Psoas muscle (tissue), 8 donors: ENCODE measurements around the gene MPPED2. TPM values are rescaled to one million over a fixed set of nuclear protein-coding genes. Genes with fewer than 3 reads are reported as not detected.

Source experiments
- ATAC-seq, 4 donors: fragments of 200-7000 bp; cut with Tn5 transposase; one replicate each; pipeline ENCODE4 v1.9.1; 2020; ENCODE audit warnings: moderate library complexity in 3 of 4, mild to moderate bottlenecking in 2 of 4
- DNase-seq, 2 donors: peaks; one replicate each; pipeline ENCODE4 v3.0.0-alpha.2; 2020
- H3K27ac ChIP-seq: fragments of 200-600 bp; one replicate; pipeline ENCODE4 v1.8.0; 2022
- H3K27me3 ChIP-seq, 3 donors: fragments of 200-600 bp in 1 of 3; one replicate each; pipeline versions ENCODE4 v1.6.1 to v1.8.0; 2013 to 2022; ENCODE audit warnings: low read length in 2 of 3, mild to moderate bottlenecking in 2 of 3, moderate library complexity in 1 of 3; ENCODE audit not compliant: insufficient read depth in 3 of 3
- H3K36me3 ChIP-seq, 2 donors: fragments of 200-600 bp in 1 of 2; one replicate each; pipeline versions ENCODE4 v1.6.1 to v1.8.0; 2013 to 2022; ENCODE audit warnings: low read depth in 1 of 2, mild to moderate bottlenecking in 1 of 2, moderate library complexity in 1 of 2; ENCODE audit not compliant: insufficient read depth in 1 of 2
- H3K4me1 ChIP-seq: fragments of 200-600 bp; one replicate; pipeline ENCODE4 v1.8.0; 2022
- H3K4me3 ChIP-seq: fragments of 200-600 bp; one replicate; pipeline ENCODE4 v1.8.0; 2022; ENCODE audit warnings: mild to moderate bottlenecking
- H3K9me3 ChIP-seq: fragments of 200-600 bp; one replicate; pipeline ENCODE4 v1.8.0; 2022
- CTCF ChIP-seq: fragments of 200-600 bp; IDR thresholded peaks from one replicate; pipeline ENCODE4 v1.8.0; 2022; ENCODE audit warnings: antibody characterized with exemption
- WGBS, 3 donors: extraction: QIAGEN DNeasy Blood & Tissue Kit; methylation state at CpG; one replicate each; pipeline versions ENCODE4 v1.1.6 to v1.1.7; 2013; 5-methylcytosine and 5-hydroxymethylcytosine counted together
- intact Hi-C, 2 donors: fragments of 100-400 bp; cut with DNase I; formaldehyde crosslinking; loops; one replicate each; pipeline versions ENCODE4 v1.11.0 to v1.14.2; 2022
- polyA plus RNA-seq, 3 donors: library from polyadenylated mRNA; stranded (reverse); fragments of 200-250 nt; gene quantifications; one replicate each; pipeline ENCODE4 v1.2.3, GENCODE V29; 2013
- total RNA-seq, 4 donors: library from RNA; stranded (reverse); fragmentation: NEBNext Ultra II Directional in 2 of 4; extraction: Animal tissue kit (Norgen Biotek cat#: 25700) in 2 of 4; gene quantifications; one replicate each; pipeline versions ENCODE4 v1.2.1 to v1.2.4, GENCODE V29; 2021 to 2023
- donor health status: healthy with polysubstance abuse.
- donor health status: DM: no; HTN: no; CAD: no; lungs with moderate emphysema.
- donor health status: Bipolar disorder and iron deficiency.
- donor health status: healthy.
- donor health status: DM: yes; HTN: yes; CAD: no.
- donor health status: DM: no; HTN: no; CAD: no.
- donor health status: DM: no; HTN: no; CAD: no.
- donor health status: DM: yes; HTN: yes; CAD: no.

MPPED2 gene
- total and polyA plus RNA-seq, 7 donors = 0.44 to 7.9 (median 3.4) TPM

- no peaks in the 10 kb centered on the region for H3K9me3 ChIP-seq
- no peaks in the 10 kb centered on the region for H3K27me3 ChIP-seq
- TF ChIP-seq CTCF = no peak
- DNase-seq = no peak
- no peak overlapping the region for H3K27ac ChIP-seq
- H3K4me3 ChIP-seq = no peak overlapping the region
- 75 to 85% (median 79%) methylated on average over 2 of the region's 2 CpGs for WGBS, 3 donors
- no peak for ATAC-seq
- no peaks in the 10 kb centered on the region for H3K36me3 ChIP-seq
- intact Hi-C loops = no loop called here
- no peaks in the 10 kb centered on the region for H3K4me1 ChIP-seq
These were observed 75.4 kb downstream of the MPPED2 start for GRCh38 chr11:30510750-30511149.

GRCh38 chr11:30509364-30509763 is 76.8 kb downstream of the MPPED2 start:
- H3K36me3 ChIP-seq = no peaks in the 10 kb centered on the region
- H3K27ac ChIP-seq = no peak overlapping the region
- H3K4me1 ChIP-seq = no peaks in the 10 kb centered on the region
- no peaks in the 10 kb centered on the region for H3K27me3 ChIP-seq
- TF ChIP-seq CTCF = no peak
- WGBS, 3 donors = 83 to 91% (median 89%) methylated on average over 2 of the region's 2 CpGs
- intact Hi-C loops = no loop called here
- DNase-seq = no peak
- no peak for ATAC-seq
- no peak overlapping the region for H3K4me3 ChIP-seq
- no peaks in the 10 kb centered on the region for H3K9me3 ChIP-seq

GRCh38 chr11:30508594-30508993 is 77.6 kb downstream of the MPPED2 start:
- TF ChIP-seq CTCF = no peak
- no peak for ATAC-seq

GRCh38 chr11:30505603-30506002 is 80.5 kb downstream of the MPPED2 start:
- no peak for DNase-seq
- no peak for TF ChIP-seq CTCF

More at GRCh38 chr11:30508594-30508993, 77.6 kb downstream of the MPPED2 start:
- peaks cover 4% of the 10 kb centered on the region for H3K4me1 ChIP-seq
- H3K27ac ChIP-seq = no peak overlapping the region
- intact Hi-C loops = no loop called here
- H3K27me3 ChIP-seq = no peaks in the 10 kb centered on the region
- 66 to 79% (median 67%) methylated on average over 3 of the region's 3 CpGs for WGBS, 3 donors
- no peaks in the 10 kb centered on the region for H3K9me3 ChIP-seq
- H3K4me3 ChIP-seq = no peak overlapping the region
- no peaks in the 10 kb centered on the region for H3K36me3 ChIP-seq
- no peak for DNase-seq

DNA sequence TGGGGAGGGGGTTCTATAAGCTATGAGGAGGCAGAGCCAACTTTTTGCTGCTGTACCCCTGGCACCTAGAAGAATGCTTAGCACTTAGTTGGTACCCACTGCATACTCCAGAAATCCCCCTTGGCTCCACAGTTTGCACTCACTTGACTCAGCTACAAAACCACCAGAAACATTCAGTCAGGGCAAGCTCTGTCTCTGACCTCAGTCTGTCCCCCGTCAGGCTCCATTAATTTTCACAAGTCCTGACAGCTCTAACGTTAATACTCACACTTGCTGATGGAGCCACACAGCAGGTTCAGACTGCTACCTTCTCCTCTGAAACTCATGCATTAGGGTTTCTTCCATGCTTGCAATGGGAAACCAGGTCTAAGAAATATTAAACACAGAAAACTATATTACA is 81.7 kb downstream of the MPPED2 start:
- Histone ChIP-seq H3K36me3 (no peaks in the 10 kb centered on the region), H3K9me3 (no peaks in the 10 kb centered on the region), H3K4me1 (peaks cover 22% of the 10 kb centered on the region), H3K4me3 (no peak overlapping the region), H3K27ac (no peak overlapping the region), H3K27me3 (no peaks in the 10 kb centered on the region)
- WGBS, 3 donors = 37 to 49% (median 37%) methylated on average over 2 of the region's 2 CpGs
- intact Hi-C loops = no loop called here
- ATAC-seq (no peak), DNase-seq (no peak)
- TF ChIP-seq CTCF = no peak

More at GRCh38 chr11:30505603-30506002, 80.5 kb downstream of the MPPED2 start:
- peaks cover 16% of the 10 kb centered on the region for H3K4me1 ChIP-seq
- ATAC-seq = no peak
- 91 to 93% (median 92%) methylated on average over 3 of the region's 3 CpGs for WGBS, 3 donors
- intact Hi-C loops = no loop called here
- no peaks in the 10 kb centered on the region for H3K27me3 ChIP-seq
- H3K27ac ChIP-seq = no peak overlapping the region
- no peak overlapping the region for H3K4me3 ChIP-seq
- no peaks in the 10 kb centered on the region for H3K36me3 ChIP-seq
- H3K9me3 ChIP-seq = no peaks in the 10 kb centered on the region
